ENCODE measurements around the gene CLEC1A.
"Not testable (repeated sequence)": the region's sequence is repeated elsewhere in the genome, so short reads cannot be mapped to it uniquely, and the experiment has no call there.

Gene CLEC1A

DNA sequence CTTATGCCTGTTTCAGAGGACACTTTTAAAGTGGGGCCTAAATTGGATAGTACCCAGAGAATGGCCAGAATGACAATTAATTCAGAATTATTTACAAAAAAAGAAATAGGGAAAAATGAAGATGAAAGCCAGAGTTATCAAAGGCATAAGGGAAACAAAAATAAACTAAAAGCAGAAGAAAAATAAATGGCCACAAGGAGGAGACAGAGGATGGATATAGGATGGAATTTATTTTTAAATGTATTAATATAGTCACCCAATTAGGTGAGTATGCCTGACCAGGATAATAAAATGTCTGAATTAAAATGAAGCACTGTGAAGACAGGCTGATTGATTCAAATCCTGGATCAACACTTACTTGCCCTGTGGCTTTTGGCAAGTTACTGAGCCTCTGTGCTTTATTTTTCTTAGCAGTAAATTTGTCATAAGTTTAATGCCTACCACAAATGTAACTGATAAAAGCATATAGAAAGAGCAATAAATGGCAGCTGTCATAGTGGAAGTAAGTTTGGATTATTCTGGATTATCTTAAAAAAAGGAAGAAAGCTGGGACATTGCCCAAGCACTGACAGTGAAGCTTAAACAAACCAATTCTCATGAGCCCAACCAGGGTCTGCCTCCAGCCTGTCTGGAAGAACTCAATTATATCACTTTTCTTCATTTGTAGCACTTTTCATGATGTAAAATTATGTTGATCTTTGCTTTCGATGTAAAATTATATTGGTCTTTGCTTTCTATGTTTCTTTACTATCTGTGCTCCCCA lies 64.8 kb downstream of the CLEC1A start:
- H3K4me3 ChIP-seq (ENCODE audit: low read depth, low read length), result no peak overlapping the region
- DNase-seq (ENCODE audit: low read depth), result peak; percentile 51
- TF ChIP-seq CTCF (conservative IDR thresholded peaks at IDR 0.05; ENCODE audit: low read depth, low read length), result peak; percentile 54

GRCh38 chr12:10031771-10032175 lies 67.0 kb downstream of the CLEC1A start:
- DNase-seq (ENCODE audit: low read depth), result peak; percentile 79
- no peak overlapping the region for H3K4me3 ChIP-seq (ENCODE audit: low read depth, low read length)
- TF ChIP-seq CTCF (conservative IDR thresholded peaks at IDR 0.05; ENCODE audit: low read depth, low read length), result no peak

DNA sequence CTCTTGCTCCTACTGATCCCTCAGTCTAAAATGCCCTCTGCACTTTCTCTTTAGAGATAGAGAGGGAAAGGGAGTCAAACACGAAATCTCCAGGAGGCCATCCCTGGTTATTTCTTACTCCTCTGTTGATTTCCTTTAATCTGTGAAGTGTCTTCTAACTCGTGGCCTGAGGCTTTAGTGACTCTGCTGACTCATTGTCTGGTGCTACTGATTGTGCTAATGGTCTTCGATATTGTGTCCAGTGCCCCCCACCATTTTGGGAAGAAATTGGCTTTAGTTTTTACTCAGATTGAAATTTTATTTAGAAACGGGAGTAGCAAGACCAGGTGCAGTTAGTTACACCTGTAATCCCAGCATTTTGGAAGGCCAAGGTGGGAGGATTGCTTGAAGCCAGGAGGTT lies 67.5 kb downstream of the CLEC1A start:
- no peak overlapping the region for H3K4me3 ChIP-seq (ENCODE audit: low read depth, low read length)
- no peak for TF ChIP-seq CTCF (conservative IDR thresholded peaks at IDR 0.05; ENCODE audit: low read depth, low read length)
- DNase-seq (ENCODE audit: low read depth), result peak; percentile 20

DNA sequence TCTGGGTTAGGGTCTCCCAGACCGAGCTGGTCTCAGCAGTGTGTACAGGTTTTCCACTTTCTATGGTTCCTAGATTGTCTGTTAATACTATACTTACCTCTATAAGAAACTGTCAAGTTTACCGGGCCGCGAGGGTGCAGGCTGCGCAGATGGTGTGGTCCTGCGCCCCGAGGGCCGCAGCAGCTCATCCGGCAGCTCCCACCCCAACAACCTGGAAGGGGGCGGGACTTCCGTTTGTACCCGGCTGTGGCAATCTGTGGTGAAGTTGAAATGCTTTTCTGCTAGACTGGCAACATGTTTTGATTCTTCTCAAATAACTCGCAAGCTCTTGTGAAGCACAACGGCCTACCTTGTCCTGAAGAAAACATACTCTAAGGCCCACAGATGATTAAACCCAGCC lies 68.3 kb downstream of the CLEC1A start, which contains the start of gene CLEC9A:
CLEC9A (plus strand) TSS at position 237 of the 400 bp plus-strand sequence. CDS start 22,006 bp downstream, outside the sequence.
- no peak for TF ChIP-seq CTCF (conservative IDR thresholded peaks at IDR 0.05; ENCODE audit: low read depth, low read length)
- no peak for DNase-seq (ENCODE audit: low read depth)
- H3K4me3 ChIP-seq (ENCODE audit: low read depth, low read length), result no peak within 1 kb of the TSS

DNA sequence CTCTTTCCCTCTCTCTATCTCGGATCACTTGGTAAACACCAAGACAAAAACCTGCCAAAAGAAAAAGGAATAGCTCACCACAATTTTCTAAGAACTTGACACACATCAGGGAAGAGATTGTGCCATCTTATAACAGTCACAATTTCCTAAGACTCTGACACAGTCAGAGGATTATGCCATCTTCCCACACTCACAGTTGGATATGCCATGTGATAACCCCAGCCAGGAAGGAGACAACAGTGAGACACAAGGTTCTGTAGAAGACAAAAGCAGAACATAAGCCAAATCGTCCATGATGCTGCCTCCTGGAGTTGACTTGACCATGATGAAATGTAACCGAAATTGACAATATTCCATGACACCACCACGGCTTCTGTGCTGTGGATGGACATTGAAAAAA lies 71.1 kb downstream of the CLEC1A start:
- no peak for TF ChIP-seq CTCF (conservative IDR thresholded peaks at IDR 0.05; ENCODE audit: low read depth, low read length)
- peak; percentile 49 for DNase-seq (ENCODE audit: low read depth)
- no peak overlapping the region for H3K4me3 ChIP-seq (ENCODE audit: low read depth, low read length)

DNA sequence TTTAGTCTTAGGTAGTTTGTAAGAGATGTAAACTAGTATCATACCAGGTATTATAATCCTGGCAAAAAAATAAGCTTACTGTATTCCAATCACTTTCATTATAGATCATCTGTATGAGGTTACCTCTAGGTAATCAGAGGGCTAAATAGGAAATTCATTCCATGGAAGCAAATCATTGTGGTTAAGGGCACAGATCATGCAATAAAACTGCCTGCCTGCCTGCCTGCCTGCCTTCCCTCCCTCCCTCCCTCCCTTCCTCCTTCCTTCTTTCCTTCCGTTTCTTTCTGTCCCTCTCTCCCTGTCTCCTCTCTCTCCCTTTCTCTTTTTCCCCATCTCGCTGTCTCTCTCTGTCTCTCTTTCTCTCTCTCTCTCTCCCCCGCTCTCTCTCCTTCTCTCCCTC lies 71.5 kb downstream of the CLEC1A start:
- DNase-seq (ENCODE audit: low read depth), result peak; percentile 5
- no peak for TF ChIP-seq CTCF (conservative IDR thresholded peaks at IDR 0.05; ENCODE audit: low read depth, low read length)
- no peak overlapping the region for H3K4me3 ChIP-seq (ENCODE audit: low read depth, low read length)

DNA sequence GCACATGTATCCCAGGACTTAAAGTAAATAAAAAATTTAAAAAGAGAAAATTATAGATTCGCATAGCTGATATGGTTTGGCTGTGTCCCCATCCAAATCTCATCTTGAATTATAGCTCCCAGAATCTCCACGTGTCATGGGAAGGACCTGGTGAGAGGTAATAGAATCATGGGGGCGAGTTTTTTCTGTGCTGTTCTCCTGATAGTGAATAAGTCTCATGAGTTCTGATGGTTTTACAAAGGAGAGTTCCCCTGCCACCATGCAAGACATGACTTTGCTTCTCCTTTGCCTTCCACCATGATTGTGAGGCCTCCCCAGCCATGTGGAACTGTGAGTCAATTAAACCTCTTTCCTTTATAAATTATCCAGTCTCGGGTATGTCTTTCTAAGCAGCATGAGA lies 72.1 kb downstream of the CLEC1A start:
- DNase-seq (ENCODE audit: low read depth); H3K4me3 ChIP-seq (ENCODE audit: low read depth, low read length): not testable (repeated sequence)
